ENCODE measurements around the gene OR1E1. TPM values are rescaled to one million over a fixed set of nuclear protein-coding genes. Genes with fewer than 3 reads are reported as not detected.
"Not testable (repeated sequence)": the region's sequence is repeated elsewhere in the genome, so short reads cannot be mapped to it uniquely, and the experiment has no call there.

The OR1E1 gene
- total and polyA plus RNA-seq, 2 experiments from 2014 or later: not detected

DNA sequence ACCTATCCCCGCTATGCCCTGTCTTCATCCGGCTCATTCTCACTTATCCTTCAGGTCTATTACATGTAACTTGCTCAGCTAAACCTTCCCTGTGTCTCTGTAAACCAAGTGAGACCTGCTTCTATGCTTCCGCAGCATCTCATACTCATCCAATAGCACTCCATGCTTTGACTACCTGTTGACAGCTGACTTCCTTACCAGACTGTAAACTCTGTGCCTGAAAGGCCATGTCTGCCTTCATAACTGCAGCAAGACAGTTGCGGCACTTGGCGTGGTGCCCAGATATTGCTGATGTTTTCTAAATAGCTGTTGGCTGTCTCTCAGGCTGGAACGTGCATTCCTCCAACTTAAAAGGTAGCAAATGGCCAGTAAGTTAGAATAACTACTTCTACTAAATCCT is 1.8 kb upstream of the OR1E1 start:
- no peak overlapping the region for H2AFZ ChIP-seq
- H3K79me2 ChIP-seq (replicated peaks; ENCODE audit: insufficient read depth): no peaks in the 10 kb centered on the region
- H3F3A ChIP-seq (replicated peaks; ENCODE audit: low read depth): no peaks in the 10 kb centered on the region
- Mint-ChIP-seq H3K36me3 (ENCODE audit: low read depth) (no peaks in the 10 kb centered on the region; the same call in 2 of the 3 replicates), H3K4me3 (no peak overlapping the region), H3K27me3 (ENCODE audit: insufficient read depth, low read depth, poor library complexity) (no peaks in the 10 kb centered on the region), H3K27ac (no peak overlapping the region), H3K4me1 (no peaks in the 10 kb centered on the region), H3K9me3 (peaks cover 46% of the 10 kb centered on the region)
- H4K20me1 ChIP-seq (replicated peaks; ENCODE audit: insufficient read depth): no peaks in the 10 kb centered on the region
- 0 out of 2 replicates have a peak, but pooled peaks cover 5% of the 10 kb centered on the region for H3K9me2 ChIP-seq (ENCODE audit: insufficient read depth)
- H3K4me1 ChIP-seq (ENCODE audit: insufficient read depth): no peaks in the 10 kb centered on the region
- no peak overlapping the region for H3K4me2 ChIP-seq
- no peak overlapping the region for H3K27ac ChIP-seq (ENCODE audit: low read depth)
- H3K4me3 ChIP-seq: no peak overlapping the region
- DNase-seq (ENCODE audit: low spot score) (no peak), ATAC-seq (no peak)
- H3K27me3 ChIP-seq (ENCODE audit: insufficient read depth): no peaks in the 10 kb centered on the region
- H3K36me3 ChIP-seq (ENCODE audit: insufficient read depth): no peaks in the 10 kb centered on the region
- TF ChIP-seq, protein P1, sequence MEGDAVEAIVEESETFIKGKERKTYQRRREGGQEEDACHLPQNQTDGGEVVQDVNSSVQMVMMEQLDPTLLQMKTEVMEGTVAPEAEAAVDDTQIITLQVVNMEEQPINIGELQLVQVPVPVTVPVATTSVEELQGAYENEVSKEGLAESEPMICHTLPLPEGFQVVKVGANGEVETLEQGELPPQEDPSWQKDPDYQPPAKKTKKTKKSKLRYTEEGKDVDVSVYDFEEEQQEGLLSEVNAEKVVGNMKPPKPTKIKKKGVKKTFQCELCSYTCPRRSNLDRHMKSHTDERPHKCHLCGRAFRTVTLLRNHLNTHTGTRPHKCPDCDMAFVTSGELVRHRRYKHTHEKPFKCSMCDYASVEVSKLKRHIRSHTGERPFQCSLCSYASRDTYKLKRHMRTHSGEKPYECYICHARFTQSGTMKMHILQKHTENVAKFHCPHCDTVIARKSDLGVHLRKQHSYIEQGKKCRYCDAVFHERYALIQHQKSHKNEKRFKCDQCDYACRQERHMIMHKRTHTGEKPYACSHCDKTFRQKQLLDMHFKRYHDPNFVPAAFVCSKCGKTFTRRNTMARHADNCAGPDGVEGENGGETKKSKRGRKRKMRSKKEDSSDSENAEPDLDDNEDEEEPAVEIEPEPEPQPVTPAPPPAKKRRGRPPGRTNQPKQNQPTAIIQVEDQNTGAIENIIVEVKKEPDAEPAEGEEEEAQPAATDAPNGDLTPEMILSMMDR (conservative IDR thresholded peaks at IDR 0.05; ENCODE audit: low read depth in 2 of 2): no peak
- no peak for TF ChIP-seq POLR2AphosphoS5 (IDR thresholded peaks at IDR 0.05; ENCODE audit: low read depth)

DNA sequence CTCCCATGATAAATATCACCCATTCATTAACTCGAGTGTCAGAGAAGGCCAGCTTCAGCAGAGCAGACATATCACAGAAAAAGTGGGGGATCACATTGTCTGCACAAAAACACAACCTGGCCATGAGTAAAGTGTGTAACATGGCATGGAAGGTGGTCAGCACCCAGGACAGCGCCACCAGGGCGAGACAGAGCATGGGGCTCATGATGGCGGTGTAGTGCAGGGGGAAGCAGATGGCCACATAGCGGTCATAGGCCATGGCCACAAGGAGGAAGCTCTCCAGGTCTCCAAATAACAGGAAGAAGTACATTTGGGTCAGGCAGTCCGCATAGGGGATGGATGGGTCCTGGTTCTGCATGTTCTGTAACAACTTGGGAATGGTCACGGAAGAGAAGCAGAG is 409 bp downstream of the OR1E1 start:
- H3K27ac ChIP-seq (ENCODE audit: low read depth); H3K36me3 Mint-ChIP-seq (ENCODE audit: low read depth); H3K27me3 Mint-ChIP-seq (ENCODE audit: insufficient read depth, low read depth, poor library complexity); H3K4me3 Mint-ChIP-seq; H3K36me3 ChIP-seq (ENCODE audit: insufficient read depth); H3K4me3 ChIP-seq; H3K4me1 Mint-ChIP-seq; H3K9me2 ChIP-seq (ENCODE audit: insufficient read depth); H3K79me2 ChIP-seq (replicated peaks; ENCODE audit: insufficient read depth); H3K4me1 ChIP-seq (ENCODE audit: insufficient read depth); H3K27me3 ChIP-seq (ENCODE audit: insufficient read depth); H3K27ac Mint-ChIP-seq; H3F3A ChIP-seq (replicated peaks; ENCODE audit: low read depth); H3K4me2 ChIP-seq; H2AFZ ChIP-seq; H4K20me1 ChIP-seq (replicated peaks; ENCODE audit: insufficient read depth): not testable (repeated sequence)
- ATAC-seq: peak; percentile 67; the same call in 2 of the 3 replicates
- peaks cover 50% of the 10 kb centered on the region for H3K9me3 Mint-ChIP-seq
- TF ChIP-seq, protein P2, sequence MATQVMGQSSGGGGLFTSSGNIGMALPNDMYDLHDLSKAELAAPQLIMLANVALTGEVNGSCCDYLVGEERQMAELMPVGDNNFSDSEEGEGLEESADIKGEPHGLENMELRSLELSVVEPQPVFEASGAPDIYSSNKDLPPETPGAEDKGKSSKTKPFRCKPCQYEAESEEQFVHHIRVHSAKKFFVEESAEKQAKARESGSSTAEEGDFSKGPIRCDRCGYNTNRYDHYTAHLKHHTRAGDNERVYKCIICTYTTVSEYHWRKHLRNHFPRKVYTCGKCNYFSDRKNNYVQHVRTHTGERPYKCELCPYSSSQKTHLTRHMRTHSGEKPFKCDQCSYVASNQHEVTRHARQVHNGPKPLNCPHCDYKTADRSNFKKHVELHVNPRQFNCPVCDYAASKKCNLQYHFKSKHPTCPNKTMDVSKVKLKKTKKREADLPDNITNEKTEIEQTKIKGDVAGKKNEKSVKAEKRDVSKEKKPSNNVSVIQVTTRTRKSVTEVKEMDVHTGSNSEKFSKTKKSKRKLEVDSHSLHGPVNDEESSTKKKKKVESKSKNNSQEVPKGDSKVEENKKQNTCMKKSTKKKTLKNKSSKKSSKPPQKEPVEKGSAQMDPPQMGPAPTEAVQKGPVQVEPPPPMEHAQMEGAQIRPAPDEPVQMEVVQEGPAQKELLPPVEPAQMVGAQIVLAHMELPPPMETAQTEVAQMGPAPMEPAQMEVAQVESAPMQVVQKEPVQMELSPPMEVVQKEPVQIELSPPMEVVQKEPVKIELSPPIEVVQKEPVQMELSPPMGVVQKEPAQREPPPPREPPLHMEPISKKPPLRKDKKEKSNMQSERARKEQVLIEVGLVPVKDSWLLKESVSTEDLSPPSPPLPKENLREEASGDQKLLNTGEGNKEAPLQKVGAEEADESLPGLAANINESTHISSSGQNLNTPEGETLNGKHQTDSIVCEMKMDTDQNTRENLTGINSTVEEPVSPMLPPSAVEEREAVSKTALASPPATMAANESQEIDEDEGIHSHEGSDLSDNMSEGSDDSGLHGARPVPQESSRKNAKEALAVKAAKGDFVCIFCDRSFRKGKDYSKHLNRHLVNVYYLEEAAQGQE (IDR thresholded peaks at IDR 0.05; ENCODE audit: unreplicated experiment): peak; percentile 75
- TF ChIP-seq, protein P1 (conservative IDR thresholded peaks at IDR 0.05; ENCODE audit: low read depth in 2 of 2): peak in 1 of 2 experiments; percentile 17; a peak in 1 of 4 replicates
- peak; percentile 40 for DNase-seq (ENCODE audit: low spot score)

Measured in GM23338 (cell line).